Keratinocyte (primary cell): ENCODE measurements around the gene TP53RK.

ENCODE experiments used
- CTCF ChIP-seq, 3 experiments: IDR thresholded peaks in 1 of 3; conservative IDR thresholded peaks in 1 of 3; optimal IDR thresholded peaks in 1 of 3; 2 replicates in 2 of 3; 3 replicates in 1 of 3; pipeline versions ENCODE3 to v1.5.1; 2011; ENCODE audit warnings: low read length in 3 of 3, mild to moderate bottlenecking in 3 of 3, moderate library complexity in 2 of 3, control low read depth in 1 of 3, inconsistent platforms in 1 of 3; ENCODE audit not compliant: insufficient read depth in 2 of 3; ENCODE audit errors: extremely low read depth in 1 of 3
- EZH2 ChIP-seq: IDR thresholded peaks from one replicate; pipeline ENCODE4 v1.6.1; 2012; ENCODE audit warnings: inconsistent platforms, mild to moderate bottlenecking, low read length, moderate library complexity

GRCh38 chr20:46710153-46710913, 21.1 kb upstream of the TP53RK start:
- TF ChIP-seq CTCF (optimal IDR thresholded peaks at IDR 0.05 in 1 of 3, IDR thresholded peaks at IDR 0.05 in 1 of 3, conservative IDR thresholded peaks at IDR 0.05 in 1 of 3; ENCODE audit: extremely low read depth in 1 of 3, insufficient read depth in 2 of 3, low read length in 3 of 3) (no peak), EZH2 (no peak)
